Stimulated activated naive CD8-positive, alpha-beta T cell treated with anti-CD3 and anti-CD28 coated beads, Interleukin-15, Interleukin-2, amounts not matched to agents 100 ng/mL and 50 ng/mL, for 24 hours (primary cell): Measurements from ENCODE around the gene ATP2C2.

Experiments
- H3K27ac Mint-ChIP-seq: one replicate; pipeline ENCODE4 v1.8.0; 2021; ENCODE audit warnings: mild to moderate bottlenecking, mixed read lengths
- H3K27me3 Mint-ChIP-seq: one replicate; pipeline ENCODE4 v1.8.0; 2021; ENCODE audit warnings: mixed read lengths
- H3K36me3 Mint-ChIP-seq: one replicate; pipeline ENCODE4 v1.8.0; 2021; ENCODE audit warnings: low read depth, mixed read lengths
- H3K4me1 Mint-ChIP-seq: one replicate; pipeline ENCODE4 v1.8.0; 2021; ENCODE audit warnings: low read depth, mixed read lengths
- H3K4me3 Mint-ChIP-seq: one replicate; pipeline ENCODE4 v1.8.0; 2021; ENCODE audit warnings: mild to moderate bottlenecking, mixed read lengths
- H3K9me3 Mint-ChIP-seq: one replicate; pipeline ENCODE4 v1.8.0; 2021; ENCODE audit warnings: mixed read lengths

The ATP2C2 gene

GRCh38 chr16:84369105-84369504, 767 bp downstream of the ATP2C2 start:
- no peaks in the 10 kb centered on the region for H3K36me3 Mint-ChIP-seq
- no peak overlapping the region for H3K4me3 Mint-ChIP-seq
- H3K4me1 Mint-ChIP-seq: peaks cover 16% of the 10 kb centered on the region
- no peak overlapping the region for H3K27ac Mint-ChIP-seq
- peaks cover 65% of the 10 kb centered on the region for H3K27me3 Mint-ChIP-seq
- no peaks in the 10 kb centered on the region for H3K9me3 Mint-ChIP-seq

DNA sequence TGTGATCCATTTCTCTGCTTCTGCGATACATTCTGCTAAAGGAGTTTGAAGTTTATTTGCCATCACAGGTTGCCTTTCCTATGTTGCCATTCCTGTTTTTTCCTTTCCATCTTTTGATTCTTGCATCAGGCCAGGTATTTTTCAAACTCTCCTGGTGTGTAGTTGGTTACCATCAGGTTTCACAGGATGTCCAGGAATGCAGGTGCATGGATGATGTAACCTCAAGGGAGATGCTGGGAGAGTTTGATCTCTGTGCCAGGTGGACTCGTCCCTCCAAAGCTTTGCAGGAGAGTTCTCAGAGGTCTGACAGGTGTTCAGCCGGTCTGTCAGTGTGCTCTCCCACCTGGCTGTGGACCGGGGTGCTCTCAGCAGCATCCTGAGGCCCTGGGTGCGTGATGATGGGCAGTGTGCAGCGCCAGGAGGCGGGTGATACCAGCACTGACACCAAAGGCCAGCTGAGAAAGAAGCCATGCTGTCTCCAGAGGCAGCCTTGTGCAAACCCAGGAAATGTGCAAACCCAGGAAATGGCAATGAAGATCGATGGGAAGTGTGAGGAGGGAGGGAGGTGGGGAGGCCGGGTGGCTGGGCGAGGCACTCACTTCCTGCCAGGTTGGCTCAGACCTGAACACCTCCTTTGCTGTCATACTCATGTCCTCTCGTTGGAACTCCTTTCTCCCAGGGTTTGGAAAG, 1.7 kb downstream of the ATP2C2 start:
- Mint-ChIP-seq H3K9me3 (no peaks in the 10 kb centered on the region), H3K4me3 (no peak overlapping the region), H3K36me3 (no peaks in the 10 kb centered on the region), H3K27ac (no peak overlapping the region), H3K27me3 (peaks cover 59% of the 10 kb centered on the region), H3K4me1 (peaks cover 19% of the 10 kb centered on the region)

DNA sequence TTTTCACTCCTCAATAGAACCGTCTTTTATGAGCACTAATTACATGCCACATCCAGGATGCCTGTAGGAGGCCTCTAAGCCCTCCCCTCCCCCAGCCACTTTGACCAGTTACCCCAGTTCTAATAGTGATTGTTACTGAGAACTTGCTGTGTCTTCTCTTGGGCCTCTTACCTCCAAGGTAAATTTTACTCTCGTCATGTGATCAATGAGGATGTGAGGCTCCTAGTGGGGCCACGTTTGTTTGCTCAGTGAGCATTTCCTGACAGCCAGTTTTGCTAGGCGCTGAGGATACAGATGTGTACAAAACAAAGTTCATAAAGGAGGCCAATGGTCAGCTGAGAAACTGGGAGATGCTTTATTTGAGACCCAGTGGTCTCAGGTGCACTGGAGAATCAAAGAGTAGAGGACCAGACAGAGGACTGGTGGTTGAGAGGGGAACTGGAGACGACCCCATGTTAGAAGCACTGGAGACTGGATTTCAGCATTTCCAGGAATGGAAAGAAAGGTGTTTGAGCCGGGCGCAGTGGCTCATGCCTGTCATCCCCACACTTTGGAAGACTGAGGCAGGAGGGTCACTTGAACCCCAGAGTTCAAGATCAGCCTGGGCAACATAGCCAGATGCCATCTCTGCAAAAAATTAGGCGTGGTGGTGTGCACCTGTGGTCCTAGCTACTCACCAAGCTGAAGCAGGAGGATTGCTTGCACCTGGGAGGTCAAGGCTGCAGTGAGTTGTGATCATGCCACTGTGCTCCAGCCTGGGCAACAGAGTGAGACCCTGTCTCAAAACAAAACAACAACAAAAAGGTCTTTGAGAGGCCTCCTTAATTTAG, 2.6 kb downstream of the ATP2C2 start:
- H3K4me1 Mint-ChIP-seq: peaks cover 19% of the 10 kb centered on the region
- H3K36me3 Mint-ChIP-seq: no peaks in the 10 kb centered on the region
- no peak overlapping the region for H3K4me3 Mint-ChIP-seq
- no peaks in the 10 kb centered on the region for H3K9me3 Mint-ChIP-seq
- peaks cover 64% of the 10 kb centered on the region for H3K27me3 Mint-ChIP-seq
- no peak overlapping the region for H3K27ac Mint-ChIP-seq

DNA sequence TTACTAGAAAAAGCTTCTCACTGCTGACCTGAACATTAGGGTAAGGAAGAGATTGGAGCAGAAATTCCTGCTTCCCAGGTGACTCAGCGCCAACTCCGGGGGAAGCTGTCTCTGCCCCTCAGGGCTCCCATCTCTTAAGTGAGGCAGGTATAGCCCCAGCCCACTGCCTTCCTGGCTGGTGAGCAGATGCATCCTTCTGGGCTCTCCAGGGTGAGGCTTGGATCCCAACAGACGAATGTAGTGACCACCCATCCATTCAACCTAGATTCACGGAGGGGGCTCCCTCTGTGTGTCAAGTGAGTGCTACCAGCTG, 3.2 kb downstream of the ATP2C2 start:
- H3K27ac Mint-ChIP-seq: no peak overlapping the region
- H3K9me3 Mint-ChIP-seq: no peaks in the 10 kb centered on the region
- H3K4me3 Mint-ChIP-seq: no peak overlapping the region
- peaks cover 19% of the 10 kb centered on the region for H3K4me1 Mint-ChIP-seq
- no peaks in the 10 kb centered on the region for H3K36me3 Mint-ChIP-seq
- peaks cover 63% of the 10 kb centered on the region for H3K27me3 Mint-ChIP-seq

GRCh38 chr16:84373907-84374489, 5.7 kb downstream of the ATP2C2 start:
- Mint-ChIP-seq H3K4me3 (no peak overlapping the region), H3K27me3 (peaks cover 52% of the 10 kb centered on the region), H3K4me1 (peaks cover 11% of the 10 kb centered on the region), H3K27ac (no peak overlapping the region), H3K9me3 (no peaks in the 10 kb centered on the region), H3K36me3 (no peaks in the 10 kb centered on the region)

DNA sequence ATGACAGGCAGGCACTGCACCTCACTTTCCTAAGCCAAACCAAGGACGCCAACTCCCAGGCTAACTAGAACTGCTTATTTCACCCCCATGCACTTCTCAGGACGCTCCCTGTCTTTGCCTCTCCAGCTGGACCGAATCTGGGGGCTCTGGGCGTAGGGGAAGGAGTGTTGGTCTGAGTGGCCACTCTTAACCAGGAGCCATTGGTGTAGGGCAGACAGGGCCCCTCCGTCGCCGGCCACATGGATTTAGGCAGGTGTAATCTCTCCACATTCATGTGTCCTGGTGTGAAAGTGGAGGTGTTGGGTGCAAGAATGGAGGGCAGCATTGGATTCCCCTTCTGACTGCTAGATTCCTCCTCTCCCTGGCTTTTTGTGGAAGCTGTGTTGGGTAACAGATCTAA, 9.8 kb downstream of the ATP2C2 start:
- no peak overlapping the region for H3K27ac Mint-ChIP-seq
- H3K4me1 Mint-ChIP-seq: peaks cover 22% of the 10 kb centered on the region
- H3K27me3 Mint-ChIP-seq: peaks cover 35% of the 10 kb centered on the region
- no peak overlapping the region for H3K4me3 Mint-ChIP-seq
- H3K9me3 Mint-ChIP-seq: no peaks in the 10 kb centered on the region
- H3K36me3 Mint-ChIP-seq: no peaks in the 10 kb centered on the region

DNA sequence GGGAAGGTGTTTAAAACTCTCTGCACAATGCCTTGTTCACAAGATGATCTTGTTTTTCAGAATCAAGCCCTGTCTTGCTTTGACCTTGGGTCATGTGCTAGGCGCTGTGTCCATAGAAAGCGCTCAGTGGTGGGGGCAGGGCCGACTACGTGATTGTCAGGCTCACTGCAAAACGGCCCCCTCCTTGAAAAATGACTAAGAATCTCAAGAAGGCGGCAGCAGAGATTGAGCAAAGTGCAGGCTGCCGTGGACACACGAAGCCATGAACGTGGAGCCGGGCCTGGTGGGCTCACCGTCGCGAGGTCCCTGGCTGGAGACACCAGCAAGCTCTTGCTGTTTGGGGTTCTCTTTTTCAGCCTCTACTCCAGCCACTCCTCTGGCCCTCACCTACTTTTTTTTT, 10.2 kb downstream of the ATP2C2 start:
- no peaks in the 10 kb centered on the region for H3K9me3 Mint-ChIP-seq
- no peak overlapping the region for H3K27ac Mint-ChIP-seq
- no peaks in the 10 kb centered on the region for H3K36me3 Mint-ChIP-seq
- H3K4me3 Mint-ChIP-seq: no peak overlapping the region
- peaks cover 19% of the 10 kb centered on the region for H3K4me1 Mint-ChIP-seq
- peaks cover 32% of the 10 kb centered on the region for H3K27me3 Mint-ChIP-seq

DNA sequence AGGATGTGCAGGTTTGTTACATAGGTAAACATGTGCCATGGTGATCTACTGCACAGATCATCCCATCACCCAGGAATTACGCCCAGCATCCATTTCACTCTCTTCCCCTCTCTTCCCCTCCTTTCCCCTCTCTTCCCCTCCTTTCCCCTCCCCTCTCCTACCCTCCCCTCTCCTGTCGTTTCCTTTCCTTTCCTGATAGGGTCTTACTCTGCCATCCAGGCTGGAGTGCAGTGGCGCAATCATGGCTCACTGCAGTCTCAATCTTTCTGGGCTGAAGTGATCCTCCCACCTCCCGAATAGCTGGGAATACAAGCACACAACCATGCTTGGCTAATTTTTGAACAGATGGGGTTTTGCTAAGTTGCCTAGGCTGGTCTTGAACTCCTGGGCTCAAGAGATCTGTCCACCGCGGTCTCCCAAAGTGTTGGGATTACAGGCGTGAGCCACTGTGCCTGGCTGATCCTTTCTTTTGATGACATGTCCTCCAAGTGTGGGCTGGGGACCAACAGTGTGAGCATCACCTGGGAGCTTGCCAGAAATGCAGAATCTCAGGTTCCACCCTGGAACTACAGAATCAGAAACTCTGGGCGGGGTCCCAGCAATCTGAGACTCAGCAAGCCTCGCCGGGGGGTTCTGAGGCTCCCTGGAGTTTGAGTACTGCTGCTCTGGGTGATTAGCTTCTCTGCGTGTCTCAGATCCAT, 10.8 kb downstream of the ATP2C2 start:
- Mint-ChIP-seq H3K4me3 (no peak overlapping the region), H3K36me3 (no peaks in the 10 kb centered on the region), H3K9me3 (peaks cover under 1% of the 10 kb centered on the region), H3K27me3 (peaks cover 26% of the 10 kb centered on the region), H3K4me1 (peaks cover 14% of the 10 kb centered on the region), H3K27ac (no peak overlapping the region)

GRCh38 chr16:84379709-84380362, 11.5 kb downstream of the ATP2C2 start:
- Mint-ChIP-seq H3K9me3 (peaks cover 6% of the 10 kb centered on the region), H3K36me3 (peaks cover under 1% of the 10 kb centered on the region), H3K4me3 (no peak overlapping the region), H3K27me3 (peaks cover 25% of the 10 kb centered on the region), H3K4me1 (peaks cover 11% of the 10 kb centered on the region), H3K27ac (no peak overlapping the region)

DNA sequence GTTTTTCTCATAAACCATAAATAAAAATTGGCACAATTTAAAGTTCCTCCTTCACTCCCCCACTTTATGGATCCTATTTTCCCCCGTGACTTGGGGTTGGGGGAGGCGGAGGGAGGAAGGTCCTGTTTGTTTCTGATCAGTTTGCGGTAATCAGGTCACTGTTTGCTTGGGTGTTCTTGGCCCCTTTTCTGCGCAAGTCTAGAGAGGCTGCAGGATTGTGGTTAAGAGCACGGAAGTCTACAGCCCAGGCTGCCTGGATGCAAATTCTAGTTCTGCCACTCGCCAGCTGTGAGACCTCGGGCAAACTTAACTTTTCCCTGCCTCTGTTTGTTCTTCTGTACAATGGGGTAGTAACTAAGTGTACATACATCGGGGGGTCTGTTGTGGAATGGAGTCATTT, 12.1 kb downstream of the ATP2C2 start:
- Mint-ChIP-seq H3K36me3 (peaks cover 3% of the 10 kb centered on the region), H3K4me3 (no peak overlapping the region), H3K27ac (no peak overlapping the region), H3K9me3 (peaks cover 12% of the 10 kb centered on the region), H3K27me3 (peaks cover 24% of the 10 kb centered on the region), H3K4me1 (peaks cover 11% of the 10 kb centered on the region)

- H3K27ac Mint-ChIP-seq: no peak overlapping the region
- no peak overlapping the region for H3K4me3 Mint-ChIP-seq
- peaks cover 3% of the 10 kb centered on the region for H3K36me3 Mint-ChIP-seq
- peaks cover 20% of the 10 kb centered on the region for H3K9me3 Mint-ChIP-seq
- peaks cover 9% of the 10 kb centered on the region for H3K27me3 Mint-ChIP-seq
- H3K4me1 Mint-ChIP-seq: peaks cover 11% of the 10 kb centered on the region
These were observed 14.1 kb downstream of the ATP2C2 start for GRCh38 chr16:84382396-84382795.

GRCh38 chr16:84383106-84383505, 14.8 kb downstream of the ATP2C2 start:
- Mint-ChIP-seq H3K4me1 (peaks cover 11% of the 10 kb centered on the region), H3K27ac (no peak overlapping the region), H3K36me3 (peaks cover 3% of the 10 kb centered on the region), H3K4me3 (no peak overlapping the region), H3K9me3 (peaks cover 20% of the 10 kb centered on the region), H3K27me3 (peaks cover 9% of the 10 kb centered on the region)

GRCh38 chr16:84386047-84386446, 17.7 kb downstream of the ATP2C2 start:
- Mint-ChIP-seq H3K4me1 (peaks cover 2% of the 10 kb centered on the region), H3K27ac (no peak overlapping the region), H3K36me3 (peaks cover 3% of the 10 kb centered on the region)

GRCh38 chr16:84387021-84387420, 18.7 kb downstream of the ATP2C2 start:
- peaks cover 5% of the 10 kb centered on the region for H3K27me3 Mint-ChIP-seq
- peaks cover 3% of the 10 kb centered on the region for H3K36me3 Mint-ChIP-seq
- no peak overlapping the region for H3K27ac Mint-ChIP-seq
- H3K4me3 Mint-ChIP-seq: no peak overlapping the region
- H3K4me1 Mint-ChIP-seq: no peaks in the 10 kb centered on the region
- peaks cover 20% of the 10 kb centered on the region for H3K9me3 Mint-ChIP-seq

More at GRCh38 chr16:84386047-84386446, 17.7 kb downstream of the ATP2C2 start:
- Mint-ChIP-seq H3K27me3 (peaks cover 1% of the 10 kb centered on the region), H3K4me3 (no peak overlapping the region), H3K9me3 (peaks cover 20% of the 10 kb centered on the region)
